G401.6 (cell line): ENCODE results near the gene ABCF1.

Source experiments
- FAIRE-seq: peaks from 2 replicates; lab custom pipeline; 2012; peaks lifted over from hg19 to GRCh38; lab: Jason Lieb, UNC

ABCF1 gene

DNA sequence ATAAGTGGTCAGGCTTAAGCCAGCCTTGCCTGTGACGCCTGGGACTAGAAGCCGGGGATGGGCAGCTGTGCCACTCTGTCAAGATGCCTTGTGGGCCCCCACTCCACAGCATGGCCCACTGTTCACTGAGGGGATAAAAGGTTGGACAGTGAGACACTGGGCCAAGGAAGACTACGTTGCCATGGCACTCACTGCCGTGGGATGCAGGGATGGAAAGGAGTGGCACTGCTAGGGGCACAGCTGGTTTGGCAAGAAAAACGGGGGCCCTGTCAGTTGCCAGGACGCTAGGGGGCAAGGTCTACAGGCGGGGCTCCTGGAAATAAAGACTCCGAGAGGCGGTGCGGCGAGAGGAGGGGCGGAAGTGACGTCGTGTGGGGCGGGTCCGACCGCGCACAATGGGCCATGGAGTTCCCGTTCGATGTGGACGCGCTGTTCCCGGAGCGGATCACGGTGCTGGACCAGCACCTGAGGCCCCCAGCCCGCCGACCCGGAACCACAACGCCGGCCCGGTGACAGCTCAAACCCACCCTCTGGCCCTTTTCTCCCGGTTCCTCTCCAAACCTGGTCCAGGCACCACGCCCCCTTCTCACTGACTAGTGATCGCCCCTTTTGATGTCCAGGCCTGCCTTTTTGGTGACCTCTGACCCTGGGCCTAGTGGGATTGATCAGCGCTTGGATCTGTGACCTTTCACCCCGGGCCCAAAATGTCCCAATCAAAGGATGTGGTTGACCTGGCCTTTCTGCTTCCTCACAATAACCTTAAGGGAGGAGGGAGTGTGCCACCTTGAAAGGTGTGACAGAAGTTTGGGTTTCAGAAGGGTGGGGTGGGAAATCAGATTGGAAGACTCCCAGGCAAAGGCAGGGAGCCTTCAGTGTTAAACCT, 55.5 kb downstream of the ABCF1 start, which contains the start of gene ATAT1:
Gene ATAT1 (plus strand): TSS at position 391 of the 883 bp plus-strand sequence.
- no peak for FAIRE-seq

- FAIRE-seq: no peak
These were observed 64.6 kb downstream of the ABCF1 start for GRCh38 chr6:30635834-30636233.

DNA sequence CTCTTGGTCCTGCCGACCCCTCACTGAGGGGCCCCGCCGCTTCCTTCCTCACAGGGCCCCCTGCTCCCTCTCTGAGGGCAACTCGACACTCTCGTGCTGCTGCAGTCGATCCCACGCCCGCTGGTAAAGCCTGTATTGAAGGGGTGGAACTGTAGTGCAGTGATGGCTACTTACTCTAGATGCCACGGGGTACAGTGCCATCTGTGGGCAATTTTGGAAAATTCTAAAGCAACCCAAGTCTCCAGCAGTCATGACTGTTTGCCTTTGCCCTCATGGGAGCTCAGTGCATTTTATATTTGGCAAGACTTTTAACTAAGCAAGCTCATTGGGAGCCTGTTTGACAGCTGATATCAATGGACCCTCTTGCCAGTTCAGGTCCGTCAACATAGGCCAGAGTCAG, 69.2 kb downstream of the ABCF1 start:
- no peak for FAIRE-seq

DNA sequence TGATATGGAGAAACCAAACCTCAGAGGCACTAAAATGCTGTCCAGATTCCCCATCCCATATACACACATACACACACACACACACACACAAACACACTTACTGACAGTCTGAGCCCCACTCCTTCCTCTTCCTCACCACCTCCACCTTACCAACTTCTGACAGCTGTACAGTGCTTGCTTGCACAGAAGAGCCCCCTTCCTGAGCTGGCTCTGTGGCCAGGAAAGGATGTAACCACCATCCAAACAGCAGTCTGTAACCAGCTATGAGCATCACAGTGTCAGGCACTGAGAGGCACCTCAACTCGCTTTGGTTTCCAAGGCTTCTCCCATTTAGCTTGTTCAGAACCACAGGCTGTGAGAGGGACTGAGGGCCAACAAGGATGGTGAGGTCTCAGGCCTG, 69.8 kb downstream of the ABCF1 start:
- FAIRE-seq: no peak
